ENCODE data around the gene LCE5A. TPM values are rescaled to one million over a fixed set of nuclear protein-coding genes. Genes with fewer than 3 reads are reported as not detected.

Gene LCE5A
- not detected in 2 replicates for total RNA-seq

GRCh38 chr1:152510503-152510902 is at the start of gene LCE5A:
Gene LCE5A (plus strand): TSS chr1:152510803. CDS start chr1:152511535, 732 bp downstream.

Other genes with a start within 250 kb of the LCE5A start
- under 0.01 TPM in 1 of 2 replicates, not detected in the other for gene FLG, start 185.6 kb upstream of the LCE5A start, total RNA-seq
- gene FLG2, start 150.8 kb upstream of the LCE5A start, total RNA-seq, result under 0.01 TPM in 1 of 2 replicates, not detected in the other
- not detected in 2 replicates for gene CRNN, start 96.5 kb upstream of the LCE5A start, total RNA-seq
- not detected in 2 replicates for gene CRCT1, start 3.7 kb downstream of the LCE5A start, total RNA-seq
- gene LCE3E, start 56.0 kb downstream of the LCE5A start, total RNA-seq, result not detected in 2 replicates
- not detected in 2 replicates for gene LCE3D, start 69.7 kb downstream of the LCE5A start, total RNA-seq
- gene LCE3C, start 89.4 kb downstream of the LCE5A start, total RNA-seq, result not detected in 2 replicates
- not detected in 2 replicates for gene LCE3B, start 103.0 kb downstream of the LCE5A start, total RNA-seq
- not detected in 2 replicates for gene LCE3A, start 112.3 kb downstream of the LCE5A start, total RNA-seq
- not detected in 2 replicates for gene LCE2D, start 152.6 kb downstream of the LCE5A start, total RNA-seq
- not detected in 2 replicates for gene LCE2C, start 164.5 kb downstream of the LCE5A start, total RNA-seq
- not detected in 2 replicates for gene LCE2B, start 175.3 kb downstream of the LCE5A start, total RNA-seq
- 0.25 and 2.2 TPM in 2 replicates for gene LCE2A, start 187.5 kb downstream of the LCE5A start, total RNA-seq
- not detected in 2 replicates for gene LCE4A, start 197.4 kb downstream of the LCE5A start, total RNA-seq
- not detected in 2 replicates for gene KPRP, start 247.2 kb downstream of the LCE5A start, total RNA-seq